ENCODE measurements around the gene CACNA1E. TPM values are rescaled to one million over a fixed set of nuclear protein-coding genes. Genes with fewer than 3 reads are reported as not detected.
A peak's percentile ranks its signal among the peaks of the same experiment; 100 is the strongest.

Gene CACNA1E
- total and polyA plus RNA-seq, 2 experiments from 2014 or later, result 0.32 to 1.1 TPM

DNA sequence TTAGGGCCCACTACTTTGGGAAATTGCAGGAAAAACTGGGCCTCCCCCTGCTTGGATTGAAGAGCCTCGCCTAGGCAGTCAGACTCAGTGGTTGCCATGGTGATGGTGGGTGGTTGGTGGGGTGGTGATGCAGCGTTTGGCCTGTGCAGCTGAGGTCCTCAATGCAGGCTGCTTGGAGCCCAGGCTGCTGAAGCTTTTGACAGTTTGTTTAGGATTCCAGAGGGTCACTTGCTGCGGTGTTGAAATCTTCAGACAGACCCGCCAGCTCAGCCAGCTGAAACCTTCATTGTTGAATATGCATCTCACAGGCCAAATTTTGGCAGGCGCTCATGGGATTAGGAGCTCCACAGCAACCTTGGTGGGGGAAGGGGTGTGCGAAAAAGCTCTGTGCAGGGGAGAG is 67.9 kb downstream of the CACNA1E start:
- no peaks in the 10 kb centered on the region for H3K27me3 ChIP-seq (ENCODE audit: insufficient read depth)
- TF ChIP-seq NANOG (IDR thresholded peaks at IDR 0.05; ENCODE audit: borderline replicate concordance) (no peak), STAT1 (IDR thresholded peaks at IDR 0.05; ENCODE audit: unreplicated experiment) (no peak), POLR2AphosphoS5 (IDR thresholded peaks at IDR 0.05; ENCODE audit: low read depth) (no peak), EZH2phosphoT487 (IDR thresholded peaks at IDR 0.05; ENCODE audit: unreplicated experiment) (no peak), JUNB (IDR thresholded peaks at IDR 0.05; ENCODE audit: unreplicated experiment) (no peak), CREB1 (CRISPR knock-in tag; IDR thresholded peaks at IDR 0.05; ENCODE audit: low read depth) (no peak), EZH2 (IDR thresholded peaks at IDR 0.05; ENCODE audit: low read depth, unreplicated experiment) (no peak), ZNF331 (CRISPR knock-in tag; IDR thresholded peaks at IDR 0.05; ENCODE audit: low read depth) (no peak)
- TF ChIP-seq, protein P1, sequence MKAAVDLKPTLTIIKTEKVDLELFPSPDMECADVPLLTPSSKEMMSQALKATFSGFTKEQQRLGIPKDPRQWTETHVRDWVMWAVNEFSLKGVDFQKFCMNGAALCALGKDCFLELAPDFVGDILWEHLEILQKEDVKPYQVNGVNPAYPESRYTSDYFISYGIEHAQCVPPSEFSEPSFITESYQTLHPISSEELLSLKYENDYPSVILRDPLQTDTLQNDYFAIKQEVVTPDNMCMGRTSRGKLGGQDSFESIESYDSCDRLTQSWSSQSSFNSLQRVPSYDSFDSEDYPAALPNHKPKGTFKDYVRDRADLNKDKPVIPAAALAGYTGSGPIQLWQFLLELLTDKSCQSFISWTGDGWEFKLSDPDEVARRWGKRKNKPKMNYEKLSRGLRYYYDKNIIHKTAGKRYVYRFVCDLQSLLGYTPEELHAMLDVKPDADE (IDR thresholded peaks at IDR 0.05), result no peak
- TF ChIP-seq, protein P2, sequence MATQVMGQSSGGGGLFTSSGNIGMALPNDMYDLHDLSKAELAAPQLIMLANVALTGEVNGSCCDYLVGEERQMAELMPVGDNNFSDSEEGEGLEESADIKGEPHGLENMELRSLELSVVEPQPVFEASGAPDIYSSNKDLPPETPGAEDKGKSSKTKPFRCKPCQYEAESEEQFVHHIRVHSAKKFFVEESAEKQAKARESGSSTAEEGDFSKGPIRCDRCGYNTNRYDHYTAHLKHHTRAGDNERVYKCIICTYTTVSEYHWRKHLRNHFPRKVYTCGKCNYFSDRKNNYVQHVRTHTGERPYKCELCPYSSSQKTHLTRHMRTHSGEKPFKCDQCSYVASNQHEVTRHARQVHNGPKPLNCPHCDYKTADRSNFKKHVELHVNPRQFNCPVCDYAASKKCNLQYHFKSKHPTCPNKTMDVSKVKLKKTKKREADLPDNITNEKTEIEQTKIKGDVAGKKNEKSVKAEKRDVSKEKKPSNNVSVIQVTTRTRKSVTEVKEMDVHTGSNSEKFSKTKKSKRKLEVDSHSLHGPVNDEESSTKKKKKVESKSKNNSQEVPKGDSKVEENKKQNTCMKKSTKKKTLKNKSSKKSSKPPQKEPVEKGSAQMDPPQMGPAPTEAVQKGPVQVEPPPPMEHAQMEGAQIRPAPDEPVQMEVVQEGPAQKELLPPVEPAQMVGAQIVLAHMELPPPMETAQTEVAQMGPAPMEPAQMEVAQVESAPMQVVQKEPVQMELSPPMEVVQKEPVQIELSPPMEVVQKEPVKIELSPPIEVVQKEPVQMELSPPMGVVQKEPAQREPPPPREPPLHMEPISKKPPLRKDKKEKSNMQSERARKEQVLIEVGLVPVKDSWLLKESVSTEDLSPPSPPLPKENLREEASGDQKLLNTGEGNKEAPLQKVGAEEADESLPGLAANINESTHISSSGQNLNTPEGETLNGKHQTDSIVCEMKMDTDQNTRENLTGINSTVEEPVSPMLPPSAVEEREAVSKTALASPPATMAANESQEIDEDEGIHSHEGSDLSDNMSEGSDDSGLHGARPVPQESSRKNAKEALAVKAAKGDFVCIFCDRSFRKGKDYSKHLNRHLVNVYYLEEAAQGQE (IDR thresholded peaks at IDR 0.05; ENCODE audit: unreplicated experiment), result no peak
- TF ChIP-seq, protein P3, sequence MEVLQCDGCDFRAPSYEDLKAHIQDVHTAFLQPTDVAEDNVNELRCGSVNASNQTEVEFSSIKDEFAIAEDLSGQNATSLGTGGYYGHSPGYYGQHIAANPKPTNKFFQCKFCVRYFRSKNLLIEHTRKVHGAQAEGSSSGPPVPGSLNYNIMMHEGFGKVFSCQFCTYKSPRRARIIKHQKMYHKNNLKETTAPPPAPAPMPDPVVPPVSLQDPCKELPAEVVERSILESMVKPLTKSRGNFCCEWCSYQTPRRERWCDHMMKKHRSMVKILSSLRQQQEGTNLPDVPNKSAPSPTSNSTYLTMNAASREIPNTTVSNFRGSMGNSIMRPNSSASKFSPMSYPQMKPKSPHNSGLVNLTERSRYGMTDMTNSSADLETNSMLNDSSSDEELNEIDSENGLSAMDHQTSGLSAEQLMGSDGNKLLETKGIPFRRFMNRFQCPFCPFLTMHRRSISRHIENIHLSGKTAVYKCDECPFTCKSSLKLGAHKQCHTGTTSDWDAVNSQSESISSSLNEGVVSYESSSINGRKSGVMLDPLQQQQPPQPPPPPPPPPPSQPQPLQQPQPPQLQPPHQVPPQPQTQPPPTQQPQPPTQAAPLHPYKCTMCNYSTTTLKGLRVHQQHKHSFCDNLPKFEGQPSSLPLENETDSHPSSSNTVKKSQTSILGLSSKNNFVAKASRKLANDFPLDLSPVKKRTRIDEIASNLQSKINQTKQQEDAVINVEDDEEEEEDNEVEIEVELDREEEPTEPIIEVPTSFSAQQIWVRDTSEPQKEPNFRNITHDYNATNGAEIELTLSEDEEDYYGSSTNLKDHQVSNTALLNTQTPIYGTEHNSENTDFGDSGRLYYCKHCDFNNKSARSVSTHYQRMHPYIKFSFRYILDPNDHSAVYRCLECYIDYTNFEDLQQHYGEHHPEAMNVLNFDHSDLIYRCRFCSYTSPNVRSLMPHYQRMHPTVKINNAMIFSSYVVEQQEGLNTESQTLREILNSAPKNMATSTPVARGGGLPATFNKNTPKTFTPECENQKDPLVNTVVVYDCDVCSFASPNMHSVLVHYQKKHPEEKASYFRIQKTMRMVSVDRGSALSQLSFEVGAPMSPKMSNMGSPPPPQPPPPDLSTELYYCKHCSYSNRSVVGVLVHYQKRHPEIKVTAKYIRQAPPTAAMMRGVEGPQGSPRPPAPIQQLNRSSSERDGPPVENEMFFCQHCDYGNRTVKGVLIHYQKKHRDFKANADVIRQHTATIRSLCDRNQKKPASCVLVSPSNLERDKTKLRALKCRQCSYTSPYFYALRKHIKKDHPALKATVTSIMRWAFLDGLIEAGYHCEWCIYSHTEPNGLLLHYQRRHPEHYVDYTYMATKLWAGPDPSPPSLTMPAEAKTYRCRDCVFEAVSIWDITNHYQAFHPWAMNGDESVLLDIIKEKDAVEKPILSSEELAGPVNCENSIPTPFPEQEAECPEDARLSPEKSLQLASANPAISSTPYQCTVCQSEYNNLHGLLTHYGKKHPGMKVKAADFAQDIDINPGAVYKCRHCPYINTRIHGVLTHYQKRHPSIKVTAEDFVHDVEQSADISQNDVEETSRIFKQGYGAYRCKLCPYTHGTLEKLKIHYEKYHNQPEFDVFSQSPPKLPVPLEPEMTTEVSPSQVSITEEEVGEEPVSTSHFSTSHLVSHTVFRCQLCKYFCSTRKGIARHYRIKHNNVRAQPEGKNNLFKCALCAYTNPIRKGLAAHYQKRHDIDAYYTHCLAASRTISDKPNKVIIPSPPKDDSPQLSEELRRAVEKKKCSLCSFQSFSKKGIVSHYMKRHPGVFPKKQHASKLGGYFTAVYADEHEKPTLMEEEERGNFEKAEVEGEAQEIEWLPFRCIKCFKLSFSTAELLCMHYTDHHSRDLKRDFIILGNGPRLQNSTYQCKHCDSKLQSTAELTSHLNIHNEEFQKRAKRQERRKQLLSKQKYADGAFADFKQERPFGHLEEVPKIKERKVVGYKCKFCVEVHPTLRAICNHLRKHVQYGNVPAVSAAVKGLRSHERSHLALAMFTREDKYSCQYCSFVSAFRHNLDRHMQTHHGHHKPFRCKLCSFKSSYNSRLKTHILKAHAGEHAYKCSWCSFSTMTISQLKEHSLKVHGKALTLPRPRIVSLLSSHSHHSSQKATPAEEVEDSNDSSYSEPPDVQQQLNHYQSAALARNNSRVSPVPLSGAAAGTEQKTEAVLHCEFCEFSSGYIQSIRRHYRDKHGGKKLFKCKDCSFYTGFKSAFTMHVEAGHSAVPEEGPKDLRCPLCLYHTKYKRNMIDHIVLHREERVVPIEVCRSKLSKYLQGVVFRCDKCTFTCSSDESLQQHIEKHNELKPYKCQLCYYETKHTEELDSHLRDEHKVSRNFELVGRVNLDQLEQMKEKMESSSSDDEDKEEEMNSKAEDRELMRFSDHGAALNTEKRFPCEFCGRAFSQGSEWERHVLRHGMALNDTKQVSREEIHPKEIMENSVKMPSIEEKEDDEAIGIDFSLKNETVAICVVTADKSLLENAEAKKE (CRISPR knock-in tag; IDR thresholded peaks at IDR 0.05), result no peak
- no peak overlapping the region for H3K4me3 ChIP-seq
- H3K27ac ChIP-seq (ENCODE audit: low read depth), result no peak overlapping the region
- H3K4me1 ChIP-seq (ENCODE audit: insufficient read depth), result peaks cover 4% of the 10 kb centered on the region
- peaks cover 3% of the 10 kb centered on the region; the same call in 1 of the 2 replicates for H3K9me2 ChIP-seq (ENCODE audit: insufficient read depth)
- H3K36me3 ChIP-seq (ENCODE audit: insufficient read depth), result no peaks in the 10 kb centered on the region
- DNase-seq (ENCODE audit: low spot score), result peak; percentile 34
- H3F3A ChIP-seq (replicated peaks; ENCODE audit: low read depth), result no peaks in the 10 kb centered on the region
- no peak overlapping the region for H3K4me2 ChIP-seq
- Mint-ChIP-seq H3K27ac (no peak overlapping the region), H3K36me3 (ENCODE audit: low read depth) (no peaks in the 10 kb centered on the region), H3K4me3 (no peak overlapping the region), H3K4me1 (peaks cover 3% of the 10 kb centered on the region; the same call in 2 of the 3 replicates), H3K27me3 (ENCODE audit: insufficient read depth, low read depth, poor library complexity) (peaks cover 2% of the 10 kb centered on the region), H3K9me3 (no peaks in the 10 kb centered on the region)
- no peak overlapping the region for H2AFZ ChIP-seq
- ATAC-seq, result peak; percentile 72
- H3K79me2 ChIP-seq (replicated peaks; ENCODE audit: insufficient read depth), result no peaks in the 10 kb centered on the region
- no peaks in the 10 kb centered on the region for H4K20me1 ChIP-seq (replicated peaks; ENCODE audit: insufficient read depth)
